OCI-LY7 (cell line): ENCODE results near the gene TSPAN5. TPM values are rescaled to one million over a fixed set of nuclear protein-coding genes. Genes with fewer than 3 reads are reported as not detected.

ENCODE experiments used
- BruUV-seq: library from RNA; stranded (reverse); fragments of 400-500 nt; replicated peaks from 2 replicates; lab custom pipeline; 2021; lab: Mats Ljungman, UMichigan
- CTCF ChIA-PET: fragments of 300-600 bp; sonication (Branson Sonifier 250); formaldehyde crosslinking; loops from one replicate; lab custom pipeline; 2022; ENCODE audit warnings: antibody characterized with exemption; ENCODE audit not compliant: unreplicated experiment; lab: Charles Lee
- POLR2A ChIA-PET: fragments of 300-600 bp; sonication (Branson Sonifier 250); formaldehyde crosslinking; loops from one replicate; lab custom pipeline; 2022; ENCODE audit warnings: antibody characterized with exemption; lab: Charles Lee
- DNase-seq: peaks from one replicate; pipeline ENCODE4 v3.0.0-alpha.2; 2015; ENCODE audit warnings: low spot score
- H2AFZ ChIP-seq: fragments of 200-600 bp; sonication (generic), shearing (Covaris generic); 2 replicates; pipeline ENCODE4 v1.6.1; 2014; ENCODE audit warnings: mild to moderate bottlenecking, antibody characterized with exemption, low read length, moderate library complexity
- H3K27ac ChIP-seq: fragments of 200-600 bp; sonication (generic); 2 replicates; pipeline ENCODE4 v1.5.1; 2014; ENCODE audit warnings: mixed run types, low read depth, mild to moderate bottlenecking, moderate library complexity, low read length, inconsistent platforms; ENCODE audit not compliant: poor library complexity, severe bottlenecking
- H3K36me3 ChIP-seq: fragments of 200-600 bp; sonication (generic); 2 replicates; pipeline ENCODE4 v1.6.1; 2014; ENCODE audit warnings: mild to moderate bottlenecking, antibody characterized with exemption, low read length, moderate library complexity, mixed read lengths; ENCODE audit not compliant: insufficient read depth
- H3K4me1 ChIP-seq: fragments of 200-600 bp; sonication (generic); 2 replicates; pipeline ENCODE4 v1.5.1; 2014; ENCODE audit warnings: mild to moderate bottlenecking, low read length; ENCODE audit not compliant: insufficient read depth, poor library complexity, severe bottlenecking
- H3K4me2 ChIP-seq: fragments of 200-600 bp; sonication (generic); 2 replicates; pipeline ENCODE4 v1.6.1; 2014; ENCODE audit warnings: mild to moderate bottlenecking, low read length
- H3K4me3 ChIP-seq: fragments of 200-600 bp; sonication (generic); 2 replicates; pipeline ENCODE4 v1.5.1; 2014; ENCODE audit warnings: mild to moderate bottlenecking, low read depth, low read length; ENCODE audit not compliant: poor library complexity, severe bottlenecking
- H3K79me2 ChIP-seq: fragments of 200-600 bp; sonication (generic); 2 replicates; pipeline ENCODE4 v1.6.1; 2016; ENCODE audit warnings: low read depth, mild to moderate bottlenecking, low read length, moderate library complexity, mixed read lengths; ENCODE audit not compliant: insufficient read depth
- H3K9me2 ChIP-seq: fragments of 200-600 bp; sonication (generic); 2 replicates; pipeline ENCODE4 v1.6.1; 2016; ENCODE audit warnings: mild to moderate bottlenecking, low read length, mixed read lengths; ENCODE audit not compliant: insufficient read depth
- H3K9me3 ChIP-seq: fragments of 200-600 bp; sonication (generic); 2 replicates; pipeline ENCODE4 v1.6.1; 2014; ENCODE audit warnings: mild to moderate bottlenecking, mixed run types, low read length, mixed read lengths
- H4K20me1 ChIP-seq: fragments of 200-600 bp; sonication (generic); 2 replicates; pipeline ENCODE4 v1.6.1; 2014; ENCODE audit warnings: mild to moderate bottlenecking, antibody characterized with exemption, low read length, moderate library complexity, mixed read lengths; ENCODE audit not compliant: insufficient read depth
- CTCF ChIP-seq: fragments of 200-600 bp; sonication (generic); conservative IDR thresholded peaks from 2 replicates; pipeline ENCODE4 v1.5.1; 2014; ENCODE audit warnings: mild to moderate bottlenecking, antibody characterized with exemption, low read length, moderate library complexity, mixed read lengths
- EZH2phosphoT487 ChIP-seq: fragments of 200-600 bp; sonication (generic); IDR thresholded peaks from 2 replicates; pipeline ENCODE4 v1.6.1; 2018; ENCODE audit warnings: low read depth, borderline replicate concordance, mild to moderate bottlenecking, mixed run types, antibody characterized with exemption, low read length, moderate library complexity, mixed read lengths
- intact Hi-C: fragments of 100-400 bp; cut with micrococcal nuclease; formaldehyde crosslinking; loops from one replicate; pipeline ENCODE4 v1.10.0; 2022; ENCODE audit not compliant: unreplicated experiment
- total RNA-seq, 2 experiments: library from RNA; depleted of rRNA in 1 of 2; stranded (reverse); fragments of >200 nt in 1 of 2; shearing (Covaris generic) in 1 of 2; gene quantifications; 2 replicates each; pipeline ENCODE4 v1.2.3, GENCODE V29; 2014 to 2022

Gene TSPAN5
- total RNA-seq, 2 experiments from 2014 or later, result not detected

GRCh38 chr4:98689507-98690174 is 31.2 kb upstream of the TSPAN5 start:
- Histone ChIP-seq H2AFZ (no peak overlapping the region), H4K20me1 (no peaks in the 10 kb centered on the region), H3K79me2 (no peaks in the 10 kb centered on the region), H3K4me2 (no peak overlapping the region), H3K9me3 (no peaks in the 10 kb centered on the region), H3K9me2 (no peaks in the 10 kb centered on the region), H3K4me3 (no peak overlapping the region), H3K36me3 (no peaks in the 10 kb centered on the region), H3K27ac (no peak overlapping the region), H3K4me1 (no peaks in the 10 kb centered on the region)
- no peak for TF ChIP-seq EZH2phosphoT487
- TF ChIP-seq CTCF, result no peak
- ChIA-PET POLR2A (interaction anchor here (0.6 kb wide), 1 partner anchor 177 kb away, joined by 3 read pairs; no protein-coding TSS in a partner anchor), CTCF (no interaction called here)
- DNase-seq, result no peak
- BruUV-seq, result no TSS peak
- intact Hi-C loops, result no loop called here

- Histone ChIP-seq H3K79me2 (no peaks in the 10 kb centered on the region), H3K36me3 (no peaks in the 10 kb centered on the region), H3K4me1 (no peaks in the 10 kb centered on the region), H3K4me2 (no peak overlapping the region), H3K9me3 (no peaks in the 10 kb centered on the region), H3K9me2 (no peaks in the 10 kb centered on the region), H3K4me3 (no peak overlapping the region), H4K20me1 (no peaks in the 10 kb centered on the region), H3K27ac (no peak overlapping the region), H2AFZ (no peak overlapping the region)
- no peak for DNase-seq
- POLR2A ChIA-PET, result interaction anchor here (0.6 kb wide), 1 partner anchor 176 kb away, joined by 3 read pairs; no protein-coding TSS in a partner anchor
- CTCF ChIA-PET, result no interaction called here
- no TSS peak for BruUV-seq
- TF ChIP-seq EZH2phosphoT487, result no peak
- TF ChIP-seq CTCF, result no peak
- intact Hi-C loops, result no loop called here
These were observed 30.2 kb upstream of the TSPAN5 start for GRCh38 chr4:98688411-98689290.
